ENCODE data around the gene LMX1A. TPM values are rescaled to one million over a fixed set of nuclear protein-coding genes. Genes with fewer than 3 reads are reported as not detected.

LMX1A gene
- total RNA-seq, 1 experiment from 2014 or later: not detected

- ChIA-PET POLR2A (no interaction called here), CTCF (no interaction called here)
- Histone ChIP-seq H3K4me1 (ENCODE audit: control insufficient read depth, insufficient read depth, low read length) (peaks cover 9% of the 10 kb centered on the region; the same call in 1 of the 2 replicates), H3K4me3 (ENCODE audit: low read depth in 2 of 2, low read length in 2 of 2) (peak overlapping the region; percentile 13 to 44; a peak in 3 of 4 replicates), H3K27ac (ENCODE audit: low read length) (no peak overlapping the region), H3K36me3 (ENCODE audit: control insufficient read depth, insufficient read depth, low read length) (no peaks in the 10 kb centered on the region), H3K27me3 (ENCODE audit: control insufficient read depth, insufficient read depth, low read length) (peaks cover 60% of the 10 kb centered on the region), H3K9me3 (ENCODE audit: control insufficient read depth, insufficient read depth, low read depth, low read length) (no peaks in the 10 kb centered on the region)
- DNase-seq (ENCODE audit: low read depth, low spot score) (no peak), ATAC-seq (no peak; the same call in 1 of the 2 replicates)
- intact Hi-C loops (cut with micrococcal nuclease; ENCODE audit: unreplicated experiment): no loop called here
- in situ Hi-C loops (cut with HindIII; ENCODE audit: low pct_unique_long_range_greater_than_20kb, low sequenced_read_pairs): no loop called here
- TF ChIP-seq CTCF (IDR thresholded peaks at IDR 0.05) (no peak), POLR2AphosphoS5 (IDR thresholded peaks at IDR 0.05; ENCODE audit: low read depth, low read length) (no peak)
- BruUV-seq (replicated peaks): no TSS peak
Observed at GRCh38 chr1:165351863-165352441, 4.6 kb downstream of the LMX1A start.

- no TSS peak for BruUV-seq (replicated peaks)
- in situ Hi-C loops (cut with HindIII; ENCODE audit: low pct_unique_long_range_greater_than_20kb, low sequenced_read_pairs) (no loop called here), intact Hi-C loops (cut with micrococcal nuclease; ENCODE audit: unreplicated experiment) (no loop called here)
- no peaks in the 10 kb centered on the region for H3K36me3 ChIP-seq (ENCODE audit: control insufficient read depth, insufficient read depth, low read length)
- DNase-seq (ENCODE audit: low read depth, low spot score) (no peak), ATAC-seq (no peak)
- ChIA-PET POLR2A (no interaction called here), CTCF (no interaction called here)
- H3K4me3 ChIP-seq (ENCODE audit: low read depth in 2 of 2, low read length in 2 of 2): no peak overlapping the region
- peaks cover 7% of the 10 kb centered on the region; the same call in 1 of the 2 replicates for H3K4me1 ChIP-seq (ENCODE audit: control insufficient read depth, insufficient read depth, low read length)
- peaks cover 69% of the 10 kb centered on the region for H3K27me3 ChIP-seq (ENCODE audit: control insufficient read depth, insufficient read depth, low read length)
- no peaks in the 10 kb centered on the region for H3K9me3 ChIP-seq (ENCODE audit: control insufficient read depth, insufficient read depth, low read depth, low read length)
- TF ChIP-seq REST (IDR thresholded peaks at IDR 0.05; ENCODE audit: insufficient read depth in 1 of 2, low read depth in 2 of 2, low read length in 1 of 2) (no peak), POLR2AphosphoS5 (IDR thresholded peaks at IDR 0.05; ENCODE audit: low read depth, low read length) (no peak), CTCF (IDR thresholded peaks at IDR 0.05) (no peak), TCF7L2 (IDR thresholded peaks at IDR 0.05; ENCODE audit: low read depth, low read length) (no peak), SIN3A (IDR thresholded peaks at IDR 0.05; ENCODE audit: borderline replicate concordance, insufficient read depth, low read depth, low read length) (no peak)
- H3K27ac ChIP-seq (ENCODE audit: low read length): no peak overlapping the region
Observed at GRCh38 chr1:165350840-165351239, 5.7 kb downstream of the LMX1A start.

All from Panc1 (cell line).